ENCODE data around the gene NUP85. TPM values are rescaled to one million over a fixed set of nuclear protein-coding genes. Genes with fewer than 3 reads are reported as not detected.
A peak's percentile ranks its signal among the peaks of the same experiment; 100 is the strongest.
"Not testable (repeated sequence)": the region's sequence is repeated elsewhere in the genome, so short reads cannot be mapped to it uniquely, and the experiment has no call there.

NUP85 gene
- total RNA-seq, 2 donors from 2014 or later = 30.3 to 39.3 TPM

DNA sequence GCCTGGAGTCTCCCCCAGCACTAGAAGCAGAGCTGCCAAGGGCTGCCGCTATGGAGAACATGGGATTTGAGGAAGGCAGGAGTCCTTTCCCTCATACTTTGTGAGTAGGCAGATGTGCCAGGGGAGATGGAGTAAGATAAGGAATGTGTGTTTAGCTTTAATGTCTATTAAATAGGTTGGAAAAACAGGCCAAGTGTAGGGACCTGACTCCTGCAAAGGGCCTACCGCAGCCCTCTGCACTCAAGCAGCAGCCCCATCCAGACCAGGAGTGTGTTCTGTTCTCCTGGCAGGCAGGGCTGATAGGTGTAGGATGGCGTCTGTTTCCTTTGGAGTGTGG is 67.3 kb downstream of the NUP85 start:
- Histone ChIP-seq H3K4me1 (ENCODE audit: control insufficient read depth in 1 of 2, low read depth in 2 of 2) (peaks cover 12 to 25% of the 10 kb centered on the region in 2 donors), H3K27me3 (replicated peaks; ENCODE audit: insufficient read depth) (no peaks in the 10 kb centered on the region), H3K4me3 (no peak overlapping the region), H3K36me3 (peaks cover 5% of the 10 kb centered on the region), H3K9me3 (no peaks in the 10 kb centered on the region), H3K27ac (peak overlapping the region in 1 of 2 donors; percentile 25)
- DNase-seq (ENCODE audit: low spot score) (no peak), ATAC-seq (ENCODE audit: insufficient number of reproducible peaks, low FRiP score, low read depth) (no peak)
- TF ChIP-seq, protein P1, sequence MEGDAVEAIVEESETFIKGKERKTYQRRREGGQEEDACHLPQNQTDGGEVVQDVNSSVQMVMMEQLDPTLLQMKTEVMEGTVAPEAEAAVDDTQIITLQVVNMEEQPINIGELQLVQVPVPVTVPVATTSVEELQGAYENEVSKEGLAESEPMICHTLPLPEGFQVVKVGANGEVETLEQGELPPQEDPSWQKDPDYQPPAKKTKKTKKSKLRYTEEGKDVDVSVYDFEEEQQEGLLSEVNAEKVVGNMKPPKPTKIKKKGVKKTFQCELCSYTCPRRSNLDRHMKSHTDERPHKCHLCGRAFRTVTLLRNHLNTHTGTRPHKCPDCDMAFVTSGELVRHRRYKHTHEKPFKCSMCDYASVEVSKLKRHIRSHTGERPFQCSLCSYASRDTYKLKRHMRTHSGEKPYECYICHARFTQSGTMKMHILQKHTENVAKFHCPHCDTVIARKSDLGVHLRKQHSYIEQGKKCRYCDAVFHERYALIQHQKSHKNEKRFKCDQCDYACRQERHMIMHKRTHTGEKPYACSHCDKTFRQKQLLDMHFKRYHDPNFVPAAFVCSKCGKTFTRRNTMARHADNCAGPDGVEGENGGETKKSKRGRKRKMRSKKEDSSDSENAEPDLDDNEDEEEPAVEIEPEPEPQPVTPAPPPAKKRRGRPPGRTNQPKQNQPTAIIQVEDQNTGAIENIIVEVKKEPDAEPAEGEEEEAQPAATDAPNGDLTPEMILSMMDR (IDR thresholded peaks at IDR 0.05) = no peak

DNA sequence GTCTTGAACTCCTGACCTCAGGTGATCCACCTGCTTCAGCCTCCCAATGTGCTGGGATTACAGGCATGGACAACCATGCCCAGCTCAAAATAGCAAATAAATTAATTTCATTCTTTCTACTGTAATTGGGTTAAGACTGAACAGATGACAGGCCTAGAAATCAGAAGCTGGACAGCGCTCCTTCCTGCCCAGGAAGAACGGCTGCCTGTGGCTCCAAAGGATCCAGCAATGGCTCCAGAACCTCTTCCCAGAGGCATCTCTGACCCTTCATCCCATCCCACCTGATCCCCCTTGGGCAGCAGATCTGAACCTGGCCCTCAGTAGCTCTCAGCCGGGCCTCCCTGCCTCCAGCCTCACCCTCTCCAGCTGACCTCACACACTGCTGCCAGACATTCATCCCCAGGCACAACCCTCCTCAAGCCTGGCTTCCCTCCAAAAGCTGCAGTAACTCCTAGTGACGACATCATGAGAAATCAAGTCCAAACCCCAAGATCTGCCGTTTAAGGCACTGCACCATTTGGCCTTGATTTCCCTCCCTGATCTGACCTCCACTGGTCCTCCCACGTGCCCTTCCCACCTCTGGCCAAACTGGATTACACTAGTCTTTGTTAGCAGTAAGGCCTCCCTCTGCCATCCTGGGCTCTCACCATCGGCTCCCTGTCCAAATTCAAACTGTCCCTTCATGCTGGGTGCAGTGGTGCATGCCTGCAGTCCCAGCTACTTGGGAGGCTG is 68.7 kb downstream of the NUP85 start:
- Histone ChIP-seq H3K36me3 (peaks cover 5% of the 10 kb centered on the region), H3K4me3 (no peak overlapping the region), H3K27ac (no peak overlapping the region), H3K4me1 (ENCODE audit: control insufficient read depth in 1 of 2, low read depth in 2 of 2) (peaks cover 12 to 21% of the 10 kb centered on the region in 2 donors), H3K9me3 (no peaks in the 10 kb centered on the region), H3K27me3 (replicated peaks; ENCODE audit: insufficient read depth) (no peaks in the 10 kb centered on the region)
- ATAC-seq (ENCODE audit: insufficient number of reproducible peaks, low FRiP score, low read depth) (no peak), DNase-seq (ENCODE audit: low spot score) (no peak)
- TF ChIP-seq, protein P1 (IDR thresholded peaks at IDR 0.05) = no peak

DNA sequence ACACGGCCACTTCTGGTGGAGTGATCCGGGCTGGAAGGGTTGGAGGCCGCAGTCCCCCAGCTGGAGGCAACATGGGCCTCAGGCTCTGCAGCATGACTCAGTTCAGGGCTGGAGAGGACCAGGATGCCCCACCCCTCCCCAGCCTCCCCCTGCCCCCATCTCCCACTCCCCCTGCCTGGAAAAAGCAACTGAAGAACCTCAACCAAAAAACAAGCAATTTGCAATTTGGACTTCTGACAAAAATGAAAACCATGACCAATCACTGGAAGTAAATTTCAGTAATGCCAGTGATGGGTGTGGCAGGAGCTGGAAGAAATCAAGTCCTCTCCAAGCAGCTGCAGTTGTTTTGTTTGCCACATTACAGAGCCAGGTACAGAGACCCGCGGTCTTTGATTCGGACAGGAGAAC is 72.2 kb downstream of the NUP85 start:
- DNase-seq (ENCODE audit: low spot score) (no peak), ATAC-seq (ENCODE audit: insufficient number of reproducible peaks, low FRiP score, low read depth) (no peak)
- TF ChIP-seq, protein P1 (IDR thresholded peaks at IDR 0.05) = no peak
- Histone ChIP-seq H3K9me3 (no peaks in the 10 kb centered on the region), H3K27ac (no peak overlapping the region), H3K4me1 (ENCODE audit: control insufficient read depth in 1 of 2, low read depth in 2 of 2) (peaks cover under 1 to 5% of the 10 kb centered on the region in 2 donors), H3K27me3 (replicated peaks; ENCODE audit: insufficient read depth) (no peaks in the 10 kb centered on the region), H3K4me3 (no peak overlapping the region), H3K36me3 (peaks cover 5% of the 10 kb centered on the region)

DNA sequence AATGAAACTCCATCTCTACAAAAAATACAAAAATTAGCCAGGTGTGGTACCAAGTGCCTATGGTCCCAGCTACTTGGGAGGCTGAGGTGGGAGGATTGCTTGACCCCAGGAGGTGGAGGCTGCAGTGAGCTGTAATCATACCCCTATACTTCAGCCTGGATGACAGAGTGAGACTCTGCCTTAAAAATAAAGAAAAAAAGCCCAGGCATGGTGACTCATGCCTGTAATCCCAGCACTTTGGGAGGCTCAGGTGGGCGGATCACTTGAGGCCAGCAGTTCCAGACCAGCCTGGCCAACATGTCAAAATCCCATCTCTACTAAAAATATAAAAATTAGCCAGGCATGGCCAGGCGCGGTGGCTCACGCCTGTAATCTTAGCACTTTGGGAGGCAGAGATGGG is 74.7 kb downstream of the NUP85 start:
- ATAC-seq (ENCODE audit: insufficient number of reproducible peaks, low FRiP score, low read depth); H3K4me1 ChIP-seq (ENCODE audit: control insufficient read depth in 1 of 2, low read depth in 2 of 2); H3K27ac ChIP-seq; DNase-seq (ENCODE audit: low spot score); H3K9me3 ChIP-seq; H3K27me3 ChIP-seq (replicated peaks; ENCODE audit: insufficient read depth); H3K36me3 ChIP-seq; H3K4me3 ChIP-seq: not testable (repeated sequence)

DNA sequence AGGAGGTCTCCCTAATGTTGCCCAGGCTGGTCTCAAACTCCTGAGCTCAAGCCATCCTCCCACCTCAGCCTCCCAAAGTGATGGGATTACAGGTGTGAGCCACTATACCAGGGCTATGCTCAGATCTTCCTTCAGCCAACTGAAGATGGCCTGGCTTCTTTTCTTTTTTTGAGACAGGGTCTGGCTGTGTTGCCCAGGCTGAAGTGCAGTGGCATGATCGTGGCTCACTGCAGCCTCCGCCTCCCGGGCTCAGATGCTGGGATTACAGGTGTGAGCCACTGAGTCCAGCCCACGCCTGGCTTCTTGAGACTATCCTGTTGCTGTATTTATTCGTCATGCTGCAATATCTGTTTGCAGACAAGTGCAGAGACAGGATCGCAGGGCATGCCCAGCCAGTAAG is 79.6 kb downstream of the NUP85 start:
- peaks cover 4% of the 10 kb centered on the region for H3K36me3 ChIP-seq
- H3K9me3 ChIP-seq = no peaks in the 10 kb centered on the region
- DNase-seq (ENCODE audit: low spot score) (no peak), ATAC-seq (ENCODE audit: insufficient number of reproducible peaks, low FRiP score, low read depth) (no peak)
- no peak overlapping the region for H3K4me3 ChIP-seq
- H3K27ac ChIP-seq = no peak overlapping the region
- no peaks in the 10 kb centered on the region for H3K27me3 ChIP-seq (replicated peaks; ENCODE audit: insufficient read depth)
- peaks cover 0 to 6% of the 10 kb centered on the region in 2 donors for H3K4me1 ChIP-seq (ENCODE audit: control insufficient read depth in 1 of 2, low read depth in 2 of 2)
- TF ChIP-seq, protein P1 (IDR thresholded peaks at IDR 0.05) = no peak

Other genes starting within 250 kb of the NUP85 start
- gene HID1, start 232.9 kb upstream of the NUP85 start, total RNA-seq = 10 to 100 TPM; 14.3 to 14.8 TPM
- gene CDR2L, start 218.0 kb upstream of the NUP85 start, total RNA-seq = 10 to 100 TPM; 26.4 to 29.8 TPM
- gene MRPL58, start 193.0 kb upstream of the NUP85 start, total RNA-seq = 10 to 100 TPM; 40.3 to 82.6 TPM
- 100 to 1,000 TPM; 109 to 189 TPM for gene ATP5PD, start 158.7 kb upstream of the NUP85 start, total RNA-seq
- 10 to 100 TPM; 18.7 to 22.7 TPM for gene KCTD2, start 158.5 kb upstream of the NUP85 start, total RNA-seq
- 10 to 100 TPM in 1 of 2 donors, 1 to 10 TPM in 1; 9.2 to 10.0 TPM for gene SLC16A5, start 117.7 kb upstream of the NUP85 start, total RNA-seq
- gene ARMC7, start 95.7 kb upstream of the NUP85 start, total RNA-seq = 1 to 10 TPM; 6.1 to 7.6 TPM
- gene NT5C, start 73.9 kb upstream of the NUP85 start, total RNA-seq = 10 to 100 TPM; 57.9 to 80.0 TPM
- 10 to 100 TPM; 19.6 to 45.7 TPM for gene JPT1, start 51.2 kb upstream of the NUP85 start, total RNA-seq
- gene SUMO2, start 22.7 kb upstream of the NUP85 start, total RNA-seq = 10 to 100 TPM; 57.9 to 60.1 TPM
- 10 to 100 TPM; 33.3 to 41.9 TPM for gene GGA3, start 55.9 kb downstream of the NUP85 start, total RNA-seq
- gene MRPS7, start 56.2 kb downstream of the NUP85 start, total RNA-seq = 10 to 100 TPM; 29.0 to 33.2 TPM
- gene MIF4GD, start 65.6 kb downstream of the NUP85 start, total RNA-seq = 10 to 100 TPM; 32.5 to 70.1 TPM
- gene SLC25A19, start 83.8 kb downstream of the NUP85 start, total RNA-seq = 10 to 100 TPM in 1 of 2 donors, 1 to 10 TPM in 1; 6.1 to 12.6 TPM
- 100 to 1,000 TPM; 120 to 144 TPM for gene GRB2, start 200.0 kb downstream of the NUP85 start, total RNA-seq

All from thoracic aorta (tissue), 2 donors.